Testis (tissue), 2 donors: ENCODE results near the gene S100A10.

ENCODE experiments used
- POLR2A ChIP-seq: fragments of 450-650 bp; IDR thresholded peaks from one replicate; pipeline ENCODE4 v1.6.1; 2017; ENCODE audit warnings: antibody characterized with exemption, mild to moderate bottlenecking, moderate library complexity
- TF ChIP-seq, protein P1 (sequence below), 3 experiments: fragments of 450-650 bp in 2 of 3; fragments of 200-600 bp in 1 of 3; sonication (generic) in 1 of 3; IDR thresholded peaks; one replicate each; pipeline ENCODE4 v1.5.1; 2016 to 2019; ENCODE audit warnings: antibody characterized with exemption in 3 of 3, mild to moderate bottlenecking in 2 of 3, moderate library complexity in 1 of 3

DNA sequence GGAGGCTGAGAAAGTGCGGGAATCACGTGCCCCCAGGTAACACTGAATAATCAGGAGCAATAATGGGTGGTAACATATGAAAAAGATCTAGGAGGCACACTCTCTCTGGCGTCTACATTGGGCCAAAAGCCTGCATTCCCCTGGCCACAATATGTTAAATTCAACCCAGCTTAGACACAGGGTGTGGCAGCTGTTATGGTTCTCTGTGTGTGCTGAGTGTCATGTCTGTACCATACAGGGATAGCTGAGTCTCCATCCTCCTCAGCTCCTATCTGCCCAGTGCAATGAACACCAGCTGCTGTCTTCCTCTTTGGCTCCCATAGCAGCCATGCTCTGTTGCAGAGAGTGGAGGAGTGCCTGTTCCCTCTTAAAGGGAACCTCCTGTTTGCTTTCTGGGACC lies 28.8 kb upstream of the S100A10 start:
- TF ChIP-seq, protein P1, sequence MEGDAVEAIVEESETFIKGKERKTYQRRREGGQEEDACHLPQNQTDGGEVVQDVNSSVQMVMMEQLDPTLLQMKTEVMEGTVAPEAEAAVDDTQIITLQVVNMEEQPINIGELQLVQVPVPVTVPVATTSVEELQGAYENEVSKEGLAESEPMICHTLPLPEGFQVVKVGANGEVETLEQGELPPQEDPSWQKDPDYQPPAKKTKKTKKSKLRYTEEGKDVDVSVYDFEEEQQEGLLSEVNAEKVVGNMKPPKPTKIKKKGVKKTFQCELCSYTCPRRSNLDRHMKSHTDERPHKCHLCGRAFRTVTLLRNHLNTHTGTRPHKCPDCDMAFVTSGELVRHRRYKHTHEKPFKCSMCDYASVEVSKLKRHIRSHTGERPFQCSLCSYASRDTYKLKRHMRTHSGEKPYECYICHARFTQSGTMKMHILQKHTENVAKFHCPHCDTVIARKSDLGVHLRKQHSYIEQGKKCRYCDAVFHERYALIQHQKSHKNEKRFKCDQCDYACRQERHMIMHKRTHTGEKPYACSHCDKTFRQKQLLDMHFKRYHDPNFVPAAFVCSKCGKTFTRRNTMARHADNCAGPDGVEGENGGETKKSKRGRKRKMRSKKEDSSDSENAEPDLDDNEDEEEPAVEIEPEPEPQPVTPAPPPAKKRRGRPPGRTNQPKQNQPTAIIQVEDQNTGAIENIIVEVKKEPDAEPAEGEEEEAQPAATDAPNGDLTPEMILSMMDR (IDR thresholded peaks at IDR 0.05) = no peak
- no peak for TF ChIP-seq POLR2A
